K562 (cell line): Measurements from ENCODE around the gene LAMB4. TPM values are rescaled to one million over a fixed set of nuclear protein-coding genes. Genes with fewer than 3 reads are reported as not detected.
A peak's percentile ranks its signal among the peaks of the same experiment; 100 is the strongest.

ENCODE experiments used
- ATAC-seq: fragments of 200-7000 bp; cut with Tn5 transposase; 3 replicates; pipeline ENCODE4 v1.9.1; 2020; ENCODE audit warnings: moderate library complexity
- BruUV-seq: library from RNA; stranded (reverse); fragments of 400-500 nt; replicated peaks from 2 replicates; lab custom pipeline; 2021; lab: Mats Ljungman, UMichigan
- CTCF ChIA-PET: fragments of 300-600 bp; formaldehyde crosslinking; extraction: SDS; loops from one replicate; lab custom pipeline; 2021; ENCODE audit warnings: low intra/inter-chr PET ratio; lab: Yijun Ruan, JAX
- POLR2A ChIA-PET: fragments of 300-600, 350-650 bp; sonication (Branson Sonifier 250); formaldehyde crosslinking; extraction: SDS; loops from one replicate; lab custom pipeline; 2021; ENCODE audit warnings: antibody characterized with exemption, inconsistent platforms; lab: Yijun Ruan, JAX
- DNase-seq, 4 experiments: peaks; one replicate each; pipeline versions ENCODE4 v3.0.0 to v3.0.0-alpha.2; 2011 to 2018; ENCODE audit warnings: low spot score in 3 of 4, mixed read lengths in 3 of 4; ENCODE audit errors: extremely low read depth in 1 of 4
- FAIRE-seq: peaks from 2 replicates; lab custom pipeline; 2011; peaks lifted over from hg19 to GRCh38; lab: Jason Lieb, UNC
- H2AFZ ChIP-seq: 2 replicates; pipeline ENCODE4 v1.6.0; 2011; ENCODE audit warnings: low read depth, low read length, control low read depth, inconsistent platforms
- H3K27ac ChIP-seq: fragments of 200-600 bp; 3 replicates; pipeline ENCODE4 v1.8.0; 2011; ENCODE audit warnings: low read depth, mild to moderate bottlenecking, control low read depth, inconsistent platforms, low read length, moderate library complexity, mixed read lengths; ENCODE audit errors: extremely low read depth
- H3K27me3 ChIP-seq, 2 experiments: fragments of 300-600 bp in 1 of 2; 2 replicates in 1 of 2; 3 replicates in 1 of 2; pipeline versions ENCODE4 v1.6.0 to v1.8.0; 2011; ENCODE audit warnings: inconsistent platforms in 2 of 2, low read length in 2 of 2, mild to moderate bottlenecking in 1 of 2, mixed read lengths in 1 of 2, moderate library complexity in 1 of 2; ENCODE audit not compliant: control insufficient read depth in 2 of 2, insufficient read depth in 2 of 2
- H3K36me3 ChIP-seq: fragments of 300-600 bp; 3 replicates; pipeline ENCODE4 v1.8.0; 2011; ENCODE audit warnings: mild to moderate bottlenecking, low read length, inconsistent platforms; ENCODE audit not compliant: control insufficient read depth, insufficient read depth
- H3K4me1 ChIP-seq, 2 experiments: fragments of 200-600 bp in 1 of 2; replicated peaks in 1 of 2; 2 replicates in 1 of 2; 3 replicates in 1 of 2; pipeline versions ENCODE4 v1.5.1 to v1.8.0; 2011; ENCODE audit warnings: inconsistent platforms in 2 of 2, low read length in 2 of 2, mild to moderate bottlenecking in 1 of 2, mixed read lengths in 1 of 2, moderate library complexity in 1 of 2; ENCODE audit not compliant: control insufficient read depth in 2 of 2, insufficient read depth in 2 of 2
- H3K4me2 ChIP-seq: 2 replicates; pipeline ENCODE4 v1.6.1; 2011; ENCODE audit warnings: low read length, control low read depth, inconsistent platforms, mixed read lengths; ENCODE audit not compliant: insufficient read depth
- H3K4me3 ChIP-seq: fragments of 200-600 bp; sonication (generic), shearing (Covaris generic); 2 replicates; pipeline ENCODE4 v1.5.1; 2016; ENCODE audit warnings: control low read depth, inconsistent platforms
- H3K79me2 ChIP-seq: fragments of 200-600 bp; 3 replicates; pipeline ENCODE4 v1.8.0; 2011; ENCODE audit warnings: low read length, inconsistent platforms; ENCODE audit not compliant: control insufficient read depth, insufficient read depth
- H3K9ac ChIP-seq, 2 experiments: 2 replicates each; pipeline versions ENCODE4 v1.6.0 to v1.6.1; 2011; ENCODE audit warnings: low read depth in 2 of 2, low read length in 2 of 2, control low read depth in 1 of 2, inconsistent platforms in 1 of 2, mild to moderate bottlenecking in 1 of 2, mixed read lengths in 1 of 2; ENCODE audit not compliant: insufficient read depth in 1 of 2
- H3K9me1 ChIP-seq: one replicate; pipeline ENCODE4 v1.6.0; 2011; ENCODE audit warnings: inconsistent platforms, mild to moderate bottlenecking, low read length, moderate library complexity; ENCODE audit not compliant: control insufficient read depth, insufficient read depth
- H3K9me3 ChIP-seq: replicated peaks from 2 replicates; pipeline ENCODE4 v1.5.1; 2011; ENCODE audit warnings: low read depth, low read length, inconsistent platforms; ENCODE audit not compliant: control insufficient read depth, insufficient read depth
- H4K20me1 ChIP-seq: replicated peaks from 2 replicates; pipeline ENCODE4 v1.6.1; 2011; ENCODE audit warnings: low read length, inconsistent platforms, mixed read lengths; ENCODE audit not compliant: control insufficient read depth, insufficient read depth
- ARHGAP35 ChIP-seq: fragments of 450-650 bp; IDR thresholded peaks from 2 replicates; pipeline ENCODE4 v1.6.1; 2018; ENCODE audit not compliant: partially characterized antibody
- C11orf30 ChIP-seq: fragments of 450-650 bp; IDR thresholded peaks from 2 replicates; pipeline ENCODE4 v1.6.1; 2016; ENCODE audit warnings: low read depth, mild to moderate bottlenecking
- CREM ChIP-seq: IDR thresholded peaks from 2 replicates; pipeline ENCODE4 v1.6.1; 2014; ENCODE audit warnings: antibody characterized with exemption, low read depth
- E2F3 ChIP-seq: fragments of 250-450 bp; sonication (Bioruptor Pico); IDR thresholded peaks from 2 replicates; pipeline ENCODE4 v1.4.0; 2020; ENCODE audit warnings: mild to moderate bottlenecking
- FOXP4 ChIP-seq: sonication (generic); formaldehyde crosslinking; IDR thresholded peaks from 2 replicates; pipeline ENCODE4 v1.8.0; 2022; ENCODE audit warnings: mild to moderate bottlenecking, missing genetic modification reagents, borderline replicate concordance
- GTF2A2 ChIP-seq: IDR thresholded peaks from 2 replicates; pipeline ENCODE4 v1.6.1; 2016; ENCODE audit warnings: mild to moderate bottlenecking, missing genetic modification characterization, missing compliant biosample characterization
- ID3 ChIP-seq, 2 experiments: fragments of 250-450 bp in 1 of 2; fragments of 450-650 bp in 1 of 2; sonication (Bioruptor Pico) in 1 of 2; IDR thresholded peaks; 2 replicates each; pipeline versions ENCODE4 v1.6.1 to v1.8.0; 2016 to 2021; ENCODE audit warnings: mild to moderate bottlenecking in 2 of 2, moderate library complexity in 2 of 2, missing compliant biosample characterization in 1 of 2, missing genetic modification characterization in 1 of 2
- KAT7 ChIP-seq: sonication (generic); formaldehyde crosslinking; IDR thresholded peaks from 2 replicates; pipeline ENCODE4 v1.8.0; 2022; ENCODE audit warnings: missing genetic modification reagents, mild to moderate bottlenecking, borderline replicate concordance
- MAFF ChIP-seq: IDR thresholded peaks from 2 replicates; pipeline ENCODE4 v1.6.1; 2012; ENCODE audit warnings: low read length, improper control_type of control experiment
- MTA1 ChIP-seq: fragments of 450-650 bp; IDR thresholded peaks from 2 replicates; pipeline ENCODE4 v1.6.1; 2017; ENCODE audit warnings: borderline replicate concordance
- RBM34 ChIP-seq: fragments of 200-400 bp; formaldehyde crosslinking; IDR thresholded peaks from 2 replicates; pipeline ENCODE4 v1.6.1; 2018; ENCODE audit warnings: low read length, borderline replicate concordance; ENCODE audit not compliant: insufficient read depth
- TRIM24 ChIP-seq, 2 experiments: fragments of 450-650 bp; IDR thresholded peaks; 2 replicates each; pipeline ENCODE4 v1.6.1; 2016
- ZBTB1 ChIP-seq: sonication (generic); formaldehyde crosslinking; IDR thresholded peaks from 2 replicates; pipeline ENCODE4 v1.8.1; 2023; ENCODE audit warnings: missing genetic modification reagents, low read depth, mild to moderate bottlenecking, borderline replicate concordance
- ZC3H8 ChIP-seq: fragments of 450-650 bp; IDR thresholded peaks from 2 replicates; pipeline ENCODE4 v1.6.1; 2017
- ZNF316 ChIP-seq: fragments of 450-650 bp; IDR thresholded peaks from 2 replicates; pipeline ENCODE4 v1.6.1; 2016
- ZNF583 ChIP-seq: fragments of 250-450 bp; sonication (Bioruptor Pico); IDR thresholded peaks from 2 replicates; pipeline ENCODE4 v1.4.0; 2020
- WGBS: fragments of 100-300 bp; shearing (Covaris generic); methylation state at CpG from one replicate; pipeline ENCODE4 v1.1.6; 2016; ENCODE audit warnings: low coverage, mixed read lengths; ENCODE audit not compliant: insufficient coverage; ENCODE audit errors: missing lambda C conversion rate; 5-methylcytosine and 5-hydroxymethylcytosine counted together
- in situ Hi-C: fragments of 300-500 bp; cut with MboI; formaldehyde crosslinking; loops from 4 replicates; pipeline ENCODE4 v1.15.0; 2018; ENCODE audit warnings: inconsistent platforms, mixed read lengths
- intact Hi-C: fragments of 100-400 bp; cut with micrococcal nuclease; formaldehyde crosslinking; loops from 2 replicates; pipeline ENCODE4 v1.14.2; 2022
- polyA plus RNA-seq, 8 experiments: library from polyadenylated mRNA; depleted of rRNA in 4 of 8; stranded (reverse) in 5 of 8; unstranded in 3 of 8; fragments of >200 nt; fragmentation: Nextera tagmentation in 2 of 8; fragmentation: Illumina TruSeq in 1 of 8; extraction: Ambion mirVana in 2 of 8; extraction: Trizol in 1 of 8; gene quantifications; 2 replicates each; pipeline versions ENCODE4 v1.2.1 to v1.2.3, GENCODE V29; 2011 to 2014; ENCODE audit warnings: inconsistent platforms in 1 of 8, missing spikeins in 1 of 8
- total RNA-seq, 7 experiments: library from RNA; depleted of rRNA in 6 of 7; stranded (reverse); fragments of >200 nt in 6 of 7; fragmentation: Illumina TruSeq in 2 of 7; extraction: Trizol in 2 of 7; gene quantifications; 2 replicates each; pipeline versions ENCODE4 v1.2.1 to v1.2.3, GENCODE V29; 2011 to 2021; ENCODE audit warnings: low replicate concordance in 1 of 7

The LAMB4 gene
- total and polyA plus RNA-seq, 9 of the 15 experiments (the other 6 are each of a cell fraction or from before 2014, with no cell fraction given) = 0.06 to 0.13 (median 0.07) TPM; not detected in 6

GRCh38 chr7:108016841-108017775 is 113.1 kb downstream of the LAMB4 start (continued):
- no peak for TF ChIP-seq RBM34
- TF ChIP-seq, all 486 proteins: peak for 10

GRCh38 chr7:108015740-108016139 is 114.4 kb downstream of the LAMB4 start:
- BruUV-seq = no TSS peak
- Histone ChIP-seq H3K4me1 (peaks cover 5 to 28% of the 10 kb centered on the region in 2 experiments), H3K9me1 (no peaks in the 10 kb centered on the region), H3K79me2 (no peaks in the 10 kb centered on the region), H3K9me3 (no peaks in the 10 kb centered on the region), H2AFZ (no peak overlapping the region), H3K27ac (no peak overlapping the region), H3K4me3 (no peak overlapping the region), H4K20me1 (no peaks in the 10 kb centered on the region), H3K4me2 (no peak overlapping the region), H3K36me3 (no peaks in the 10 kb centered on the region), H3K27me3 (no peaks in the 10 kb centered on the region; a peak in 1 of 5 replicates), H3K9ac (no peak overlapping the region)
- intact Hi-C loops = loop anchor here (5.0 kb wide), 1 partner anchor 98 kb away; no protein-coding TSS in a partner anchor
- FAIRE-seq (no peak), DNase-seq (no peak), ATAC-seq (no peak)
- POLR2A ChIA-PET = interaction anchor here (1.3 kb wide), 1 partner anchor 22 kb away, joined by 3 read pairs; no protein-coding TSS in a partner anchor
- WGBS = 64% methylated on average over 2 of the region's 2 CpGs
- in situ Hi-C loops = no loop called here
- TF ChIP-seq CREM = no peak
- TF ChIP-seq ZNF316 = peak; percentile 86
- no peak for TF ChIP-seq ZC3H8
- no peak for TF ChIP-seq MTA1
- no peak for TF ChIP-seq TRIM24 (IDR thresholded peaks at IDR 0.05)
- TF ChIP-seq C11orf30 = peak; percentile 64
- no peak for TF ChIP-seq ID3 (CRISPR knock-in tag; IDR thresholded peaks at IDR 0.05)
- no peak for TF ChIP-seq ID3 (tag; IDR thresholded peaks at IDR 0.05)
- TF ChIP-seq ARHGAP35 = no peak
- TF ChIP-seq MAFF = 0 out of 2 replicates have a peak, but pooled peaks have one; percentile 30
- no peak for TF ChIP-seq FOXP4
- no peak for TF ChIP-seq ZNF583
- TF ChIP-seq GTF2A2 (tag) = no peak
- no peak for TF ChIP-seq KAT7
- TF ChIP-seq E2F3 (CRISPR knock-in tag) = no peak
- TF ChIP-seq ZBTB1 (CRISPR knock-in tag) = no peak
- CTCF ChIA-PET = no interaction called here
